Epithelial cell of esophagus (primary cell): ENCODE data around the gene CMC1.

ENCODE experiments used
- DNase-seq: peaks from one replicate; pipeline ENCODE4 v3.0.0; 2010; ENCODE audit warnings: low read depth
- H3K4me3 ChIP-seq: 2 replicates; pipeline ENCODE4 v1.5.1; 2011; ENCODE audit warnings: mild to moderate bottlenecking, low read length, control low read depth
- CTCF ChIP-seq: IDR thresholded peaks from 2 replicates; pipeline ENCODE4 v1.5.1; 2011; ENCODE audit warnings: low read depth, mild to moderate bottlenecking, low read length, control low read depth, inconsistent platforms; ENCODE audit not compliant: insufficient read depth; ENCODE audit errors: missing control alignments

Gene CMC1

GRCh38 chr3:28210968-28211713 is 30.3 kb upstream of the CMC1 start:
- no peak for TF ChIP-seq CTCF
- H3K4me3 ChIP-seq, result no peak overlapping the region
- DNase-seq, result no peak

- no peak for TF ChIP-seq CTCF
- H3K4me3 ChIP-seq, result no peak overlapping the region
- DNase-seq, result no peak
These were observed 28.7 kb upstream of the CMC1 start for GRCh38 chr3:28212681-28213080.

GRCh38 chr3:28215407-28215806 is 26.0 kb upstream of the CMC1 start:
- H3K4me3 ChIP-seq, result no peak overlapping the region
- TF ChIP-seq CTCF, result no peak
- no peak for DNase-seq

GRCh38 chr3:28218071-28218916 is 23.1 kb upstream of the CMC1 start:
- H3K4me3 ChIP-seq, result no peak overlapping the region
- no peak for TF ChIP-seq CTCF
- no peak for DNase-seq

- no peak for TF ChIP-seq CTCF
- no peak for DNase-seq
- H3K4me3 ChIP-seq, result no peak overlapping the region
These were observed 22.6 kb upstream of the CMC1 start for GRCh38 chr3:28218917-28219198.

- H3K4me3 ChIP-seq, result no peak overlapping the region
- no peak for TF ChIP-seq CTCF
- DNase-seq, result no peak
These were observed 17.0 kb upstream of the CMC1 start for GRCh38 chr3:28224430-28224829.
